Spleen (tissue), 7 donors: ENCODE results near the gene SLC9A3.

Experiments
- POLR2AphosphoS5 ChIP-seq, 3 donors: sonication (generic); formaldehyde crosslinking; IDR thresholded peaks; one replicate each; pipeline ENCODE4 v1.5.1; 2017; ENCODE audit warnings: antibody characterized with exemption in 3 of 3
- TF ChIP-seq, protein P1 (sequence below), 11 experiments: fragments of 200-600 bp in 7 of 11; fragments of 450-650 bp in 4 of 11; sonication (generic) in 4 of 11; IDR thresholded peaks in 8 of 11; conservative IDR thresholded peaks in 3 of 11; 1 replicate in 7 of 11; 2 replicates in 4 of 11; pipeline versions ENCODE4 v1.4.0 to v1.8.0; 2016 to 2021; ENCODE audit warnings: antibody characterized with exemption in 11 of 11, inconsistent platforms in 4 of 11, mild to moderate bottlenecking in 1 of 11
- donor health status: DM: no; HTN: no; CAD: no; lungs with moderate emphysema.
- donor health status: DM: no; HTN: no; CAD: no.
- donor health status: DM: no; HTN: no; CAD: no.

DNA sequence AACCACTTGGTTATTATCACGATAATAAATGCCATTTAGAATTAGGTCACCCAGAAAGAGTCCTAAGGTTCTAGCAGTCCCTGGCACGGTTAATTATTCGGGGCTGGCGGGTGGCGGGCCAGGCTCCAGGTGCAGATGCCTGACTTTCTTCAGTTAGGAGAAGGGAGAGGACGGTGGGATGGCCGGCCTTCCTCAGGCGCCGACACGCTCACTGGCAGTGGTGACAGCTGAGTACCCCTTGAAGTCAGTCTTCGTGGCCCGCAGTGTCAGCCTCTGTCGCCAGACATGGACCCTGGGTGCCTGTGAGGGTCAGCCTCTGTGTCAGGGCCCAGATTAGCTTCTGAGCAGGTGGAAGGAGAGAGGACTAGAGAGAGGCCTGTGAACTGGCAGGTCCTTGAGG lies 102.3 kb downstream of the SLC9A3 start:
- TF ChIP-seq, protein P1, sequence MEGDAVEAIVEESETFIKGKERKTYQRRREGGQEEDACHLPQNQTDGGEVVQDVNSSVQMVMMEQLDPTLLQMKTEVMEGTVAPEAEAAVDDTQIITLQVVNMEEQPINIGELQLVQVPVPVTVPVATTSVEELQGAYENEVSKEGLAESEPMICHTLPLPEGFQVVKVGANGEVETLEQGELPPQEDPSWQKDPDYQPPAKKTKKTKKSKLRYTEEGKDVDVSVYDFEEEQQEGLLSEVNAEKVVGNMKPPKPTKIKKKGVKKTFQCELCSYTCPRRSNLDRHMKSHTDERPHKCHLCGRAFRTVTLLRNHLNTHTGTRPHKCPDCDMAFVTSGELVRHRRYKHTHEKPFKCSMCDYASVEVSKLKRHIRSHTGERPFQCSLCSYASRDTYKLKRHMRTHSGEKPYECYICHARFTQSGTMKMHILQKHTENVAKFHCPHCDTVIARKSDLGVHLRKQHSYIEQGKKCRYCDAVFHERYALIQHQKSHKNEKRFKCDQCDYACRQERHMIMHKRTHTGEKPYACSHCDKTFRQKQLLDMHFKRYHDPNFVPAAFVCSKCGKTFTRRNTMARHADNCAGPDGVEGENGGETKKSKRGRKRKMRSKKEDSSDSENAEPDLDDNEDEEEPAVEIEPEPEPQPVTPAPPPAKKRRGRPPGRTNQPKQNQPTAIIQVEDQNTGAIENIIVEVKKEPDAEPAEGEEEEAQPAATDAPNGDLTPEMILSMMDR (IDR thresholded peaks at IDR 0.05 in 8 of 11, conservative IDR thresholded peaks at IDR 0.05 in 3 of 11) = no peak
- no peak for TF ChIP-seq POLR2AphosphoS5 (IDR thresholded peaks at IDR 0.05)
